ENCODE results near the gene CA11. TPM values are rescaled to one million over a fixed set of nuclear protein-coding genes. Genes with fewer than 3 reads are reported as not detected.

The CA11 gene
- total RNA-seq, 1 donor from 2014 or later: 4.4 TPM

DNA sequence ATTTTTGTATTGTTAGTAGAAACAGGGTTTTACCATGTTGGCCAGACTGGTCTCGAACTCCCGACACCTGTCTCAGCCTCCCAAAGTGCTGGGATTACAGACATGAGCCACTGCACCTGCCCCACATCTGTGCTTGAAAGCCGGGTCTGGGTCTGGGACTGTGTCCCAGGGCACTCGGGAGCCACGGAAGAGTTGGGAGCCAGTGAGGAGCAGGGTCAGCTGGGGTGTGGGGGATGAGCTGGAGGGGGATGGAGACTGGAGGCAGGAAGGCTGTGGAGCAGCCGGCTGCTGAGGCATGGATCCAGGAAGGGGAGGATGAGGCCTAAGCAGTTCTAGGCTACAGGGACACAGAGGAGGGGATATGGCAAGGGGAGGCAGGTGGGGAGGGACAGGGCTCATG lies 50.2 kb downstream of the CA11 start:
- intact Hi-C loops (cut with micrococcal nuclease): no loop called here

DNA sequence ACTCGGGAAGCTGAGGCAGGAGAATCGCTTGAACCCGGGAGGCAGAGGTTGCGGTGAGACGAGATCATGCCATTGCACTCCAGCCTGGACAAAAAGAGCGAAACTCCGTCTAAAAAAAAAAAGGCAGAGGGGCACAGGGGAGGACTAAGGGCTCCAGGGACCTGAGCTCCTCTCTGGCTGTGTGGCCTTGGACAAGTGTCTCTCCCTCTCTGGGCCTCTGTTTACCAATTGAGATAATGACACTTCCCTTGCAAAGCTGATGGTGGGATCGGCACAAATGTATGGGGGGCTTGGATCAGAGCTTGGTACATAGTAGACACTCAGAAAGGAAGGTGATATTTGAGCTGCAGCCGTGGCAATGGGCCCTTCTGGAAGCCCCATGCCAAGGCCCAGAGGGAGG lies 50.8 kb downstream of the CA11 start:
- intact Hi-C loops (cut with micrococcal nuclease): no loop called here

- intact Hi-C loops (cut with micrococcal nuclease): no loop called here
Measured at GRCh38 chr19:48591021-48591420, 55.0 kb downstream of the CA11 start.

GRCh38 chr19:48588670-48589401 lies 57.2 kb downstream of the CA11 start:
- intact Hi-C loops (cut with micrococcal nuclease): loop anchor here (1.0 to 10.0 kb wide), 3 partner anchors 30 to 274 kb away; partner anchors contain the start of genes RPL18 and SPHK2

Other genes starting within 250 kb of the CA11 start
- 49.9 TPM in 2 replicates for gene GRWD1, start 200.2 kb downstream of the CA11 start, total RNA-seq
- gene KCNJ14, start 190.6 kb downstream of the CA11 start, total RNA-seq: 1.6 and 1.8 TPM in 2 replicates
- gene CYTH2, start 176.8 kb downstream of the CA11 start, total RNA-seq: 41.6 and 44.2 TPM in 2 replicates
- gene LMTK3, start 134.4 kb downstream of the CA11 start, total RNA-seq: 2.8 and 3.4 TPM in 2 replicates
- 0.16 TPM in 1 of 2 replicates, not detected in the other for gene SULT2B1, start 94.0 kb downstream of the CA11 start, total RNA-seq
- gene SPACA4, start 39.4 kb downstream of the CA11 start, total RNA-seq: not detected in 2 replicates
- 3.4 and 3.8 TPM in 2 replicates for gene FAM83E, start 31.1 kb downstream of the CA11 start, total RNA-seq
- 1,606 and 1,641 TPM in 2 replicates for gene RPL18, start 27.0 kb downstream of the CA11 start, total RNA-seq
- gene SPHK2, start 26.7 kb downstream of the CA11 start, total RNA-seq: 30.9 and 35.3 TPM in 2 replicates
- gene DBP, start 8.8 kb downstream of the CA11 start, total RNA-seq: 9.6 and 11.8 TPM in 2 replicates
- 0.23 and 0.50 TPM in 2 replicates for gene NTN5, start 26.8 kb upstream of the CA11 start, total RNA-seq
- gene FUT2, start 49.8 kb upstream of the CA11 start, total RNA-seq: not detected in 2 replicates
- gene MAMSTR, start 73.5 kb upstream of the CA11 start, total RNA-seq: 1.00 and 1.1 TPM in 2 replicates
- 0.27 and 0.30 TPM in 2 replicates for gene RASIP1, start 94.4 kb upstream of the CA11 start, total RNA-seq
- not detected in 2 replicates for gene IZUMO1, start 100.7 kb upstream of the CA11 start, total RNA-seq
- gene FUT1, start 106.5 kb upstream of the CA11 start, total RNA-seq: 0.25 and 0.36 TPM in 2 replicates
- not detected in 2 replicates for gene FGF21, start 109.3 kb upstream of the CA11 start, total RNA-seq
- 56.3 and 60.1 TPM in 2 replicates for gene BCAT2, start 164.8 kb upstream of the CA11 start, total RNA-seq
- 0.36 and 0.59 TPM in 2 replicates for gene HSD17B14, start 190.3 kb upstream of the CA11 start, total RNA-seq
- 1.4 and 1.8 TPM in 2 replicates for gene PLEKHA4, start 222.4 kb upstream of the CA11 start, total RNA-seq
- 24.5 and 26.8 TPM in 2 replicates for gene PPP1R15A, start 226.2 kb upstream of the CA11 start, total RNA-seq

All from T-helper 2 cell treated with Interferon-gamma antibody and Interleukin-4, amounts not matched to agents 100 ng/mL and 5 ng/mL, for 36 hours (primary cell).